HG03045 (cell line): ENCODE results near the gene MOSPD3.
"Not testable (repeated sequence)": the region's sequence is repeated elsewhere in the genome, so short reads cannot be mapped to it uniquely, and the experiment has no call there.

Experiments
- ATAC-seq: cut with Tn5 transposase; IDR thresholded peaks from one replicate; pipeline ENCODE4 v1.9.1; 2021; ENCODE audit warnings: mild to moderate bottlenecking, moderate library complexity; ENCODE audit not compliant: unreplicated experiment

MOSPD3 gene

GRCh38 chr7:100662194-100662776, 49.9 kb downstream of the MOSPD3 start:
- ATAC-seq = not testable (repeated sequence)
